Prostate gland (tissue), 2 donors: ENCODE measurements around the gene SCD. TPM values are rescaled to one million over a fixed set of nuclear protein-coding genes. Genes with fewer than 3 reads are reported as not detected.

Experiments
- DNase-seq: peaks from one replicate; pipeline ENCODE4 v3.0.0-alpha.2; 2019; ENCODE audit warnings: low spot score
- H3K27ac ChIP-seq, 2 donors: fragments of 200-600 bp; sonication (generic); 2 replicates each; pipeline ENCODE4 v1.5.1; 2017 to 2019
- H3K27me3 ChIP-seq: fragments of 200-600 bp; sonication (generic); replicated peaks from 2 replicates; pipeline ENCODE4 v1.5.1; 2019; ENCODE audit not compliant: insufficient read depth
- H3K36me3 ChIP-seq, 2 donors: fragments of 200-600 bp; sonication (generic); 1 replicate in 1 of 2; 2 replicates in 1 of 2; pipeline versions ENCODE4 v1.5.1 to v1.8.1; 2017 to 2019
- H3K4me1 ChIP-seq: fragments of 200-600 bp; sonication (generic); replicated peaks from 2 replicates; pipeline ENCODE4 v1.5.1; 2019
- H3K4me3 ChIP-seq, 2 donors: fragments of 200-600 bp; sonication (generic); 2 replicates each; pipeline ENCODE4 v1.5.1; 2017 to 2019
- H3K9me3 ChIP-seq: fragments of 200-600 bp; sonication (generic); 2 replicates; pipeline ENCODE4 v1.5.1; 2017
- CTCF ChIP-seq, 4 experiments: fragments of 200-600 bp in 2 of 4; fragments of 450-650 bp in 2 of 4; sonication (generic) in 2 of 4; IDR thresholded peaks; 1 replicate in 3 of 4; 2 replicates in 1 of 4; pipeline ENCODE4 v1.5.1; 2016 to 2019; ENCODE audit warnings: antibody characterized with exemption in 4 of 4, mild to moderate bottlenecking in 2 of 4, moderate library complexity in 2 of 4
- POLR2A ChIP-seq: fragments of 450-650 bp; IDR thresholded peaks from one replicate; pipeline ENCODE4 v1.6.1; 2016; ENCODE audit warnings: antibody characterized with exemption, mild to moderate bottlenecking
- POLR2AphosphoS5 ChIP-seq: sonication (generic); formaldehyde crosslinking; IDR thresholded peaks from one replicate; pipeline ENCODE4 v1.6.1; 2017; ENCODE audit warnings: antibody characterized with exemption
- WGBS: methylation state at CpG from one replicate; pipeline ENCODE4 v1.1.5; 2018; 5-methylcytosine and 5-hydroxymethylcytosine counted together
- intact Hi-C: fragments of 100-400 bp; cut with DNase I; formaldehyde crosslinking; loops from one replicate; pipeline ENCODE4 v1.14.2; 2022
- total RNA-seq, 2 donors: library from RNA; depleted of rRNA; stranded (reverse); fragments of >200 nt; gene quantifications; one replicate each; pipeline ENCODE4 v1.1.0, GENCODE V29; 2016

Gene SCD
- total RNA-seq, 2 donors from 2014 or later, result 95.5 to 179 TPM

DNA sequence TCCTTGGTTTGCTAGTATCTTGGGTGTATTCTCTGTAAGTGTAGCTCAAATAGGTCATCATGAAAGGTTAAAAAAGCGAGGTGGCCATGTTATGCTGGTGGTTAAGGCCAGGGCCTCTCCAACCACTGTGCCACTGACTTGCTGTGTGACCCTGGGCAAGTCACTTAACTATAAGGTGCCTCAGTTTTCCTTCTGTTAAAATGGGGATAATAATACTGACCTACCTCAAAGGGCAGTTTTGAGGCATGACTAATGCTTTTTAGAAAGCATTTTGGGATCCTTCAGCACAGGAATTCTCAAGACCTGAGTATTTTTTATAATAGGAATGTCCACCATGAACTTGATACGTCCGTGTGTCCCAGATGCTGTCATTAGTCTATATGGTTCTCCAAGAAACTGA lies 17.1 kb downstream of the SCD start:
- no peak for TF ChIP-seq CTCF (IDR thresholded peaks at IDR 0.05)
- TF ChIP-seq POLR2AphosphoS5, result no peak
- TF ChIP-seq POLR2A, result no peak
- Histone ChIP-seq H3K27ac (peak overlapping the region; percentile 25 to 69), H3K36me3 (no peaks in the 10 kb centered on the region), H3K9me3 (no peaks in the 10 kb centered on the region), H3K4me3 (no peak overlapping the region), H3K27me3 (no peaks in the 10 kb centered on the region), H3K4me1 (peaks cover 9% of the 10 kb centered on the region)
- no peak for DNase-seq
- intact Hi-C loops, result no loop called here
- WGBS, result 76% methylated on average over 3 of the region's 3 CpGs

DNA sequence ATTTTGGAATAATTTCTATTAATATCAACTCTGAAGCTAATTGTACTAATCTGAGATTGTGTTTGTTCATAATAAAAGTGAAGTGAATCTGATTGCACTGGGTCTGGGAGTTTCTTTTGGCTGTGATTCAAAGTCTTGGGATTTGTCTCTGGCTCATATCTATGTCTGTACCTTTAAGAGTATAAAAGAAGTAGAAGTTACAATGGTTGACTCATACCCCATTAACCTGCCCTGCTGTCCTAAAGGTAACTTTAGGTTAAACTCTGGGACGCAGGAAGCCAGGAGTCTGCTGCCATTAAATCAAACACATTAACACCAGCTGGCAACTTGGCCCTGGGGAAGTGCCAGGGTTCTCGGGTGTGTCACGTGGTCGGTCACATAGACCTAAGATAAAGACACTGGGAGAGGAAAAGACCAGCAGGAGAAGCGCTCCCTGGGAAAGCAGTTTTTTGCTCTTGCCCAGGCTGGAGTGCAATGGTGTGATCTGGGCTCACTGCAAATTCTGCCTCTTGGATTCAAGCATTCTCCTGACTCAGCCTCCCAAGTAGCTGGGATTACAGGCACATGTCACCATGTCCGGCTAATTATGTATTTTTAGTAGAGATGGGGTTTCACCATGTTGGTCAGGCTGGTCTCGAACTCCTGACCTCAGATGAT lies 17.8 kb downstream of the SCD start:
- Histone ChIP-seq H3K4me3 (no peak overlapping the region), H3K27me3 (no peaks in the 10 kb centered on the region), H3K4me1 (peaks cover 9% of the 10 kb centered on the region), H3K9me3 (no peaks in the 10 kb centered on the region), H3K27ac (peak overlapping the region; percentile 49 to 69), H3K36me3 (no peaks in the 10 kb centered on the region)
- intact Hi-C loops, result no loop called here
- peak; percentile 99 for TF ChIP-seq POLR2AphosphoS5
- no peak for TF ChIP-seq POLR2A
- peak in 1 of 4 experiments; percentile 7 for TF ChIP-seq CTCF (IDR thresholded peaks at IDR 0.05)
- 24% methylated on average over 7 of the region's 7 CpGs for WGBS
- DNase-seq, result peak; percentile 95

DNA sequence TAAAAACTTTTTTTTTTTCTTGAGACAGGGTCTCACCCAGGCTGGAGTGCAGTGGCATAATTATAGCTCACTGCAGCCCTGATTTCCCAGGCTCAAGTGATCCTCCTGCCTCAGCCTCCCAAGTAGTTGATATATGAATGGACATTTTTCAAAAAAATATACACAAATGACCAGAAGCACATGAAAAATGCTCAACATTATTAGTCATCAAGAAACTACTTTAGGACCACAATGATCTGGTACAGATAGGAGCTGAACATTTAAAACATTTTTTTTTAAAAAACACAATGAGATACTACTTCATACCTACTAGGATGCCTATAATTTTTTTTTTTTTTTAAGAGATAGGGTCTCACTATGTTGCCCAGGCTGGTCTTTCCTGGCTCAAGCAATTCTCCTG lies 21.7 kb downstream of the SCD start:
- TF ChIP-seq POLR2AphosphoS5, result no peak
- TF ChIP-seq CTCF (IDR thresholded peaks at IDR 0.05), result no peak
- TF ChIP-seq POLR2A, result no peak
- intact Hi-C loops, result no loop called here
- Histone ChIP-seq H3K36me3 (no peaks in the 10 kb centered on the region), H3K4me1 (peaks cover 19% of the 10 kb centered on the region), H3K27ac (no peak overlapping the region), H3K9me3 (no peaks in the 10 kb centered on the region), H3K27me3 (no peaks in the 10 kb centered on the region), H3K4me3 (no peak overlapping the region)
- no peak for DNase-seq

DNA sequence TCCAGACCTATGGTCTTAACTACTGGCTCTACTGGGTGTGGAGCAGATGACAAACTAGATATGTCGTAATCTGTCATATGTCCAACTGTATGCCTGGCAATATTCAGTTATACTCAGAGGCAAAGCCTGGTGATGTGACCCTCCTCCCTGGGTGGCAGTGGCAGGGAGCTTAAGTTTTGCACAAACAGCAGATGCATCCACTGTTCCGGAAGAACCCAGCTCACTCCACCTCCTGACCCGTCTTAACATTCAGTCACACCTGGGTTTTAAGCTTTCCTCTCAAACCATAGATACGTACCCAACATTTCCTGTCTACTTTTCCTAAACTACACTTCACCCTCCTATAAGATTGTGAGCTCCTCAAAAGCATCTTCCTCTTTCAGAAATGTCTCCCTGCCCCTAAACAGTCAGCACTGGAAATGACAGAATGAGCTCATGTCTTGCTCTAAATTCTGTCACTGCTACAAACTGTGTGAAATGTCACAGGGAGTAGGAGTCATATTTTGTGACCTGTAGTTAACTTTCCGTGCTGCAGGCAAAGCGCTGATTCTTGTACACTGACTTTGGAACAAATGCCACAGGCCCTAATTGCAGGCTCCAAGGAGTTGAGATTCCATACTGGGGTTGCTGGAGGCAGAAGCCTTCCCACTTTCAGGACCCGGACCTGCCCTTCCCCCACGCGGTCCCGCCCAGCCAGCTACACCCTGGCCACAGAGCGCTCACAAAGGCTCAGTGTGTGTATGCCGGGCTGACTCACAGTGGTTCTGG lies 23.9 kb downstream of the SCD start:
- peak; percentile 71 for DNase-seq
- Histone ChIP-seq H3K9me3 (no peaks in the 10 kb centered on the region), H3K4me1 (peaks cover 15% of the 10 kb centered on the region), H3K36me3 (no peaks in the 10 kb centered on the region), H3K27me3 (no peaks in the 10 kb centered on the region), H3K4me3 (no peak overlapping the region), H3K27ac (peak overlapping the region; percentile 98 to 99)
- TF ChIP-seq CTCF (IDR thresholded peaks at IDR 0.05), result no peak
- peak; percentile 77 for TF ChIP-seq POLR2AphosphoS5
- peak; percentile 56 for TF ChIP-seq POLR2A
- intact Hi-C loops, result loop anchor here (2.0 to 5.0 kb wide), 2 partner anchors 32 to 541 kb away; partner anchors contain the start of gene SLF2
- 30% methylated on average over 12 of the region's 12 CpGs for WGBS
